Heart left ventricle (tissue), 16 donors: ENCODE measurements around the gene LRMDA. TPM values are rescaled to one million over a fixed set of nuclear protein-coding genes. Genes with fewer than 3 reads are reported as not detected.
"Not testable (repeated sequence)": the region's sequence is repeated elsewhere in the genome, so short reads cannot be mapped to it uniquely, and the experiment has no call there.

Experiments
- ATAC-seq, 4 donors: fragments of 200-7000 bp; cut with Tn5 transposase; one replicate each; pipeline ENCODE4 v1.9.1; 2020 to 2022; ENCODE audit warnings: moderate library complexity in 4 of 4, mild to moderate bottlenecking in 3 of 4, moderate number of reproducible peaks in 1 of 4
- DNase-seq, 5 donors: peaks; one replicate each; pipeline ENCODE4 v3.0.0-alpha.2; 2020
- H3K27ac ChIP-seq, 12 donors: fragments of 200-600 bp; sonication (generic) in 4 of 12; one replicate each; pipeline versions ENCODE4 v1.5.0 to v1.8.0; 2016 to 2022; ENCODE audit warnings: mild to moderate bottlenecking in 2 of 12
- H3K27me3 ChIP-seq, 9 donors: fragments of 200-600 bp; sonication (generic) in 2 of 9; one replicate each; pipeline versions ENCODE4 v1.5.1 to v1.8.0; 2016 to 2022; ENCODE audit warnings: mild to moderate bottlenecking in 3 of 9
- H3K36me3 ChIP-seq, 9 donors: fragments of 200-600 bp; sonication (generic) in 2 of 9; one replicate each; pipeline versions ENCODE4 v1.5.0 to v1.8.0; 2018 to 2022; ENCODE audit warnings: mild to moderate bottlenecking in 2 of 9
- H3K4me1 ChIP-seq, 12 donors: fragments of 200-600 bp; sonication (generic) in 4 of 12; one replicate each; pipeline versions ENCODE4 v1.5.0 to v1.8.0; 2016 to 2022; ENCODE audit warnings: mild to moderate bottlenecking in 3 of 12
- H3K4me3 ChIP-seq, 12 donors: fragments of 200-600 bp; sonication (generic) in 4 of 12; one replicate each; pipeline versions ENCODE4 v1.5.0 to v1.8.0; 2017 to 2022; ENCODE audit warnings: mild to moderate bottlenecking in 9 of 12, moderate library complexity in 4 of 12
- H3K9me3 ChIP-seq, 12 donors: fragments of 200-600 bp; sonication (generic) in 4 of 12; one replicate each; pipeline versions ENCODE4 v1.5.0 to v1.8.0; 2016 to 2022; ENCODE audit warnings: mild to moderate bottlenecking in 1 of 12
- POLR2A ChIP-seq, 2 donors: fragments of 450-650 bp; IDR thresholded peaks; one replicate each; pipeline ENCODE4 v1.6.1; 2017; ENCODE audit warnings: antibody characterized with exemption in 2 of 2, mild to moderate bottlenecking in 2 of 2, moderate library complexity in 2 of 2
- WGBS, 4 donors: extraction: QIAGEN DNeasy Blood & Tissue Kit in 2 of 4; methylation state at CpG; one replicate each; pipeline versions ENCODE4 v1.1.5 to v1.1.7; 2013 to 2018; 5-methylcytosine and 5-hydroxymethylcytosine counted together
- intact Hi-C, 10 donors: fragments of 100-400 bp; cut with DNase I; formaldehyde crosslinking; loops; one replicate each; pipeline versions ENCODE4 v1.11.1 to v1.14.2; 2022
- polyA plus RNA-seq, 2 donors: library from polyadenylated mRNA; stranded (reverse); fragments of 200-250 nt; gene quantifications; one replicate each; pipeline ENCODE4 v1.2.3, GENCODE V29; 2013
- total RNA-seq, 9 donors: library from RNA; depleted of rRNA in 2 of 9; stranded (reverse); fragments of >200 nt in 2 of 9; fragmentation: NEBNext Ultra II Directional in 3 of 9; extraction: Animal tissue kit (Norgen Biotek cat#: 25700) in 3 of 9; gene quantifications; one replicate each; pipeline versions ENCODE4 v1.1.0 to v1.2.4, GENCODE V29; 2016 to 2023
- TF ChIP-seq, protein P1 (sequence below), 12 donors: fragments of 200-600 bp; sonication (generic) in 4 of 12; IDR thresholded peaks; one replicate each; pipeline versions ENCODE4 v1.5.0 to v1.8.0; 2018 to 2022; ENCODE audit warnings: antibody characterized with exemption in 12 of 12, mild to moderate bottlenecking in 5 of 12
- donor health status: ischemic (EF 13 %, LVEDD 7.1; RV severe dilation, severe dysfunction).
- donor health status: healthy with polysubstance abuse.
- donor health status: DM: no; HTN: yes; CAD: no.
- donor health status: DM: no; HTN: no; CAD: no.
- donor health status: ischemic (EF 25% LVEDD 6.9; RV normal size, moderate dysfunction).
- donor health status: ischemic (EF 25% LVEDD 5.7; RV mildly dilated, moderate dysfunction).
- donor health status: healthy.
- donor health status: DM: yes; HTN: yes; CAD: no.
- donor health status: ischemic (EF 35%, LVEDD 5.7; RV mildly dilated, moderate dysfunction).
- donor health status: nonischemic (EF 11% LVEDD 7.7; RV severe dilation, severe dysfunction).
- donor health status: DM: yes; HTN: yes; CAD: no.
- donor health status: PGD.
- donor health status: ischemic (EF 29% LVEDD 5.4; RV normal size, mild dysfunction).
- donor health status: nonischemic (EF 23%, LVEDD 6.1; RV moderate dilation, normal function).

The LRMDA gene
- total and polyA plus RNA-seq, 11 donors = 2.4 to 34.4 (median 14.9) TPM

DNA sequence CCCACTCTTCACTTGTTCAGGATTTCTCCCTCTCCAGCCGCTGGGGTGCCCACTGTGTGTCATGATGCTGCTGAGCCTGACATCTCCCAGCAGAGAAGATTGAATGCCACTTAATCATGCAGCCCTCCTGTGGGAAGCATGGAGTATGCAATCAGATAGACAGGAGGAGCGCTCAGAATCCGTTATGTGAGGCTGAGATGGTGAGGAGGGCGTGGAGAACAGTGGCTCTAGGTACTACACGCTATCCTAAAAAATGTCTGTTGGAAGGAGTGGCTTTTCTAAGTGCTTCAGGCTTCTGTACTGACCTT, 334.3 kb downstream of the LRMDA start:
- H3K27me3 ChIP-seq = no peaks in the 10 kb centered on the region
- 86 to 96% (median 94%) methylated on average over 5 of the region's 5 CpGs for WGBS, 4 donors
- no peaks in the 10 kb centered on the region for H3K36me3 ChIP-seq
- intact Hi-C loops = no loop called here
- H3K27ac ChIP-seq = no peak overlapping the region
- H3K9me3 ChIP-seq = peaks cover 0 to 7% (median 0%) of the 10 kb centered on the region in 12 donors
- TF ChIP-seq, protein P1, sequence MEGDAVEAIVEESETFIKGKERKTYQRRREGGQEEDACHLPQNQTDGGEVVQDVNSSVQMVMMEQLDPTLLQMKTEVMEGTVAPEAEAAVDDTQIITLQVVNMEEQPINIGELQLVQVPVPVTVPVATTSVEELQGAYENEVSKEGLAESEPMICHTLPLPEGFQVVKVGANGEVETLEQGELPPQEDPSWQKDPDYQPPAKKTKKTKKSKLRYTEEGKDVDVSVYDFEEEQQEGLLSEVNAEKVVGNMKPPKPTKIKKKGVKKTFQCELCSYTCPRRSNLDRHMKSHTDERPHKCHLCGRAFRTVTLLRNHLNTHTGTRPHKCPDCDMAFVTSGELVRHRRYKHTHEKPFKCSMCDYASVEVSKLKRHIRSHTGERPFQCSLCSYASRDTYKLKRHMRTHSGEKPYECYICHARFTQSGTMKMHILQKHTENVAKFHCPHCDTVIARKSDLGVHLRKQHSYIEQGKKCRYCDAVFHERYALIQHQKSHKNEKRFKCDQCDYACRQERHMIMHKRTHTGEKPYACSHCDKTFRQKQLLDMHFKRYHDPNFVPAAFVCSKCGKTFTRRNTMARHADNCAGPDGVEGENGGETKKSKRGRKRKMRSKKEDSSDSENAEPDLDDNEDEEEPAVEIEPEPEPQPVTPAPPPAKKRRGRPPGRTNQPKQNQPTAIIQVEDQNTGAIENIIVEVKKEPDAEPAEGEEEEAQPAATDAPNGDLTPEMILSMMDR (IDR thresholded peaks at IDR 0.05) = no peak
- DNase-seq = no peak
- H3K4me1 ChIP-seq = peaks cover 0 to 14% (median 4%) of the 10 kb centered on the region in 12 donors
- no peak overlapping the region for H3K4me3 ChIP-seq
- no peak for ATAC-seq

DNA sequence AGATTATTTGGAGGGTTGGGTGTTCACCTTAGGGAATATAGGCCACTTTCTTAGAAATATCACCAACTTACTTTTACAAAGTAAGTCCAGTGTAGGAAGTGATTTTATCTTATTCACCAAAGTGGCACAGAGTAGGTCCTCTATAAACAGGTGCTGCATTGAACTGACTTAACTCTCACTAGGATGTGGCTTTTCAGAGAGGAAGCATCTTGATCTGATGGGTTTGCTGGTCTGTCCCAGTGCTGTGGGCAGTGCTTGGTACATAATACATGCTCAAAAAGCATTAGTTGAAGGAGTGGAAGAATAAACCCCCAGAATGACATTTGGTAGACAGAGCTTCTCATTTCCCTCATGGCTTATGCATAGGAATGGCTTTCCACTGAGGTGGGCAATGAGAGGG, 334.7 kb downstream of the LRMDA start:
- H3K27ac ChIP-seq = no peak overlapping the region
- intact Hi-C loops = no loop called here
- no peak for ATAC-seq

DNA sequence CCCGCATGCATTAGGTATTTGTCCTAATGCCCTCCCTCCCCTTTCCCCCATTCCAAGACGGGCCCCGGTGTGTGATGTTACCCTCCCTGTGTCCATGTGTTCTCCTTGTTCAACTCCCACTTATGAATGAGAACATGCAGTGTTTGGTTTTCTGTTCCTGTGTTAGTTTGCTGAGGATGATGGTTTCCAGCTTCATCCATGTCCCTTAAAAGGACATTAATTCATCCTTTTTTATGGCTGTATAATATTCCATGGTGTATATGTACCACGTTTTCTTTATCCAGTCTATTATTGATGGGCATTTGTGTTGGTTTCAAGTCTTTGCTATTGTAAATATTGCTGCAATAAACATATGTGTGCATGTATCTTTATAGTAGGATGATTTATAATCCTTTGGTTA, 335.3 kb downstream of the LRMDA start:
- intact Hi-C loops, H3K9me3 ChIP-seq, DNase-seq, H3K27me3 ChIP-seq, H3K4me3 ChIP-seq, H3K36me3 ChIP-seq, ATAC-seq, H3K27ac ChIP-seq: not testable (repeated sequence)
- peaks cover 0 to 24% (median 8%) of the 10 kb centered on the region in 12 donors for H3K4me1 ChIP-seq
- WGBS, 4 donors = 96 to 99% (median 98%) methylated on average over 4 of the region's 4 CpGs

More for the DNA sequence above, 334.7 kb downstream of the LRMDA start:
- peaks cover 0 to 7% (median 0%) of the 10 kb centered on the region in 12 donors for H3K9me3 ChIP-seq
- H3K36me3 ChIP-seq = no peaks in the 10 kb centered on the region
- no peaks in the 10 kb centered on the region for H3K27me3 ChIP-seq
- H3K4me3 ChIP-seq = no peak overlapping the region
- peaks cover 0 to 17% (median 4%) of the 10 kb centered on the region in 12 donors for H3K4me1 ChIP-seq
- DNase-seq = no peak
- TF ChIP-seq, protein P1 (IDR thresholded peaks at IDR 0.05) = no peak
- no peak for TF ChIP-seq POLR2A (IDR thresholded peaks at IDR 0.05)

DNA sequence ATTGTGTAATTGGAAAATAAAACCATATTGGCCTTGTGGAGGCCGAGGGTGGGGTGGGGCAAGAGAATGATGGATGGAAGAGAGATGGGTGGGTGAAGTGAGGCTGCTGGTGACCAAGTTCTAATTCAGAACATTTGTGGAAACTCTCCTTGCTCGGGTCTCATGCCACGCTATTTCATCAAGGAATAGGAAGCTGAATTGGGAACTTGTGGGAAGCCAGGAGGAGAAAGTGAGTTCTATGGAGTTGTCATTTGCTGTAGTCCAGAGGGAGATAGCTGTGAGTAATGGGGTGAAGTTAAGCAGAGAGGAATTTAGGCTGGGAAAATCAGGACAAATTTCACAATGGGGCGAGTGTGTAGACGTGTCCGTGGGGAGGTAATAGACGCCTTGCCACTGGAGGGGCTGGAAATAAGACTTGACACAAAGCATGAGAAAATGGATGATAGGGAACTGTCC, 339.2 kb downstream of the LRMDA start:
- no peak overlapping the region for H3K4me3 ChIP-seq
- H3K27ac ChIP-seq = peak overlapping the region in 10 of 12 donors; percentile 8 to 80 (median 38)
- H3K9me3 ChIP-seq = peaks cover 0 to 7% (median 0%) of the 10 kb centered on the region in 12 donors
- H3K4me1 ChIP-seq = peaks cover 0 to 46% (median 15%) of the 10 kb centered on the region in 12 donors
- WGBS, 4 donors = 74 to 78% (median 76%) methylated on average over 7 of the region's 7 CpGs
- TF ChIP-seq, protein P1 (IDR thresholded peaks at IDR 0.05) = no peak
- no peak for TF ChIP-seq POLR2A (IDR thresholded peaks at IDR 0.05)
- no peaks in the 10 kb centered on the region for H3K36me3 ChIP-seq
- DNase-seq (peak in 3 of 5 donors; percentile 25 to 70 (median 57)), ATAC-seq (peak; percentile 33 to 90 (median 78))
- intact Hi-C loops = loop anchor here in 8 of 10 donors (1.0 to 10.0 kb wide), 5 partner anchors 11 to 373 kb away; partner anchors contain the start of gene ZNF503 (in 6 of the 8)
- no peaks in the 10 kb centered on the region for H3K27me3 ChIP-seq

DNA sequence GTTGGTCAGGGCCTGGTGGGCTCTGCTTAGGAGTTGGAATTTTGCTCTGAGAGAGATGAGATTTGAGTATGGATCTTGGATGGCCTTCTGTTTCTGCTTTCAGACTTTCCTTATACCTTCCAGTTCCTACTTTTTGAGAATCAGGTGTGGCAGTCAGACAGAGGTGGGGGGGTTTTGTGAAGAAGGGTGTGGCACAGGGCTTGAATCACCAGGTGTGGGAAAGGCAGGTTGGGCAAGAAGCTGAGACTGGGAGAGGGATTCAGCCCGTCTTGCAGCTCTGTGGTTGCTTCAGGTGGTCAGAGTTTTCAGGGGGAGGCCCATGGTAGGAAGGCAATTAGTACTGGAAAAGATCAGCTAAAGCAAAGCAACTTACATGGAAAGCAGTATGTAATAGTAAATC, 340.2 kb downstream of the LRMDA start:
- H3K27ac ChIP-seq = peak overlapping the region; percentile 18 to 80 (median 46)
- H3K9me3 ChIP-seq = peaks cover 0 to 7% (median 0%) of the 10 kb centered on the region in 12 donors
- H3K4me3 ChIP-seq = peak overlapping the region in 7 of 12 donors; percentile 26 to 50 (median 39)
- ATAC-seq = no peak
- no peaks in the 10 kb centered on the region for H3K27me3 ChIP-seq
- no peak for DNase-seq
- H3K4me1 ChIP-seq = peaks cover 0 to 46% (median 16%) of the 10 kb centered on the region in 12 donors
- no peak for TF ChIP-seq POLR2A (IDR thresholded peaks at IDR 0.05)
- TF ChIP-seq, protein P1 (IDR thresholded peaks at IDR 0.05) = no peak
- no peaks in the 10 kb centered on the region for H3K36me3 ChIP-seq
- WGBS, 4 donors = 75 to 100% (median 85%) methylated on average over 1 of the region's 1 CpG
- intact Hi-C loops = loop anchor here in 8 of 10 donors (1.0 to 10.0 kb wide), 5 partner anchors 10 to 374 kb away; partner anchors contain the start of gene ZNF503 (in 6 of the 8)
